Type B pancreatic cell (in vitro differentiated cells): ENCODE measurements around the gene UBE2K. TPM values are rescaled to one million over a fixed set of nuclear protein-coding genes. Genes with fewer than 3 reads are reported as not detected.
"Not testable (repeated sequence)": the region's sequence is repeated elsewhere in the genome, so short reads cannot be mapped to it uniquely, and the experiment has no call there.

ENCODE experiments used
- DNase-seq: peaks from one replicate; pipeline ENCODE4 v3.0.0; 2021; ENCODE audit warnings: mixed read lengths; ENCODE audit not compliant: unreplicated experiment; ENCODE audit errors: extremely low spot score
- H3K27ac Mint-ChIP-seq: 2 replicates; pipeline ENCODE4 v1.8.0; 2021; ENCODE audit warnings: mild to moderate bottlenecking, mixed read lengths
- H3K27me3 Mint-ChIP-seq: 2 replicates; pipeline ENCODE4 v1.8.0; 2021; ENCODE audit warnings: mixed read lengths
- H3K36me3 Mint-ChIP-seq: 2 replicates; pipeline ENCODE4 v1.8.0; 2021; ENCODE audit warnings: mixed read lengths
- H3K4me1 Mint-ChIP-seq: one replicate; pipeline ENCODE4 v1.8.0; 2021; ENCODE audit warnings: mixed read lengths; ENCODE audit not compliant: unreplicated experiment
- H3K4me3 Mint-ChIP-seq: 2 replicates; pipeline ENCODE4 v1.8.0; 2021; ENCODE audit warnings: mild to moderate bottlenecking, mixed read lengths
- H3K9me3 Mint-ChIP-seq: 2 replicates; pipeline ENCODE4 v1.8.0; 2021; ENCODE audit warnings: mixed read lengths
- total RNA-seq: library from RNA; stranded (reverse); gene quantifications from 2 replicates; pipeline ENCODE4 v1.2.1, GENCODE V29; 2021; ENCODE audit warnings: low replicate concordance
- TF ChIP-seq, protein P1 (sequence below): fragments of 200-600 bp; sonication (generic); conservative IDR thresholded peaks from 2 replicates; pipeline ENCODE4 v1.5.0; 2021; ENCODE audit warnings: antibody characterized with exemption, mild to moderate bottlenecking

The UBE2K gene
- total RNA-seq, 1 donor from 2014 or later: 87.7 TPM

DNA sequence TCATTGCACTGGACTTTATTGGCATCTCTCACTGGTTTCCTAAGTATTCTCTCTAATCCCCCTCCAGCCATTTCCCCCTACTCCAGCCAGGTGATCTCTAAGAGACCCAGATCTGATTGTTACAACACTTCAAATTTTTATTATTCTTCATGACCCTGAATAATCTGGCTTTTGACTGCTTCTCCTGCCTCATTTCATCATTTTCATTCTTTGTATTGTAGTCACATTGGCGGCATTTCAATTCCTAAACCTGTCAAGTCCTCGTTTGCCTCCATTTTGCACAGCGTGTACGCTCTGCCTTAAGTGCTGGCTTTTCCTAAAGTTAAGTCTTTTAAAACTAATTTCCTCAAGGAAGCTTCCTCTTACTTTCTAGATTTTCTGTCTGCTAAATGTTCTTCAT, 31.6 kb downstream of the UBE2K start:
- TF ChIP-seq, protein P1, sequence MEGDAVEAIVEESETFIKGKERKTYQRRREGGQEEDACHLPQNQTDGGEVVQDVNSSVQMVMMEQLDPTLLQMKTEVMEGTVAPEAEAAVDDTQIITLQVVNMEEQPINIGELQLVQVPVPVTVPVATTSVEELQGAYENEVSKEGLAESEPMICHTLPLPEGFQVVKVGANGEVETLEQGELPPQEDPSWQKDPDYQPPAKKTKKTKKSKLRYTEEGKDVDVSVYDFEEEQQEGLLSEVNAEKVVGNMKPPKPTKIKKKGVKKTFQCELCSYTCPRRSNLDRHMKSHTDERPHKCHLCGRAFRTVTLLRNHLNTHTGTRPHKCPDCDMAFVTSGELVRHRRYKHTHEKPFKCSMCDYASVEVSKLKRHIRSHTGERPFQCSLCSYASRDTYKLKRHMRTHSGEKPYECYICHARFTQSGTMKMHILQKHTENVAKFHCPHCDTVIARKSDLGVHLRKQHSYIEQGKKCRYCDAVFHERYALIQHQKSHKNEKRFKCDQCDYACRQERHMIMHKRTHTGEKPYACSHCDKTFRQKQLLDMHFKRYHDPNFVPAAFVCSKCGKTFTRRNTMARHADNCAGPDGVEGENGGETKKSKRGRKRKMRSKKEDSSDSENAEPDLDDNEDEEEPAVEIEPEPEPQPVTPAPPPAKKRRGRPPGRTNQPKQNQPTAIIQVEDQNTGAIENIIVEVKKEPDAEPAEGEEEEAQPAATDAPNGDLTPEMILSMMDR: no peak
- no peak overlapping the region for H3K27ac Mint-ChIP-seq
- H3K4me3 Mint-ChIP-seq: no peak overlapping the region
- H3K9me3 Mint-ChIP-seq: no peaks in the 10 kb centered on the region
- no peak for DNase-seq
- peaks cover 7% of the 10 kb centered on the region for H3K4me1 Mint-ChIP-seq
- H3K36me3 Mint-ChIP-seq: peaks cover 15% of the 10 kb centered on the region
- H3K27me3 Mint-ChIP-seq: no peaks in the 10 kb centered on the region

- TF ChIP-seq, protein P1: no peak
- no peak overlapping the region for H3K27ac Mint-ChIP-seq
- H3K36me3 Mint-ChIP-seq: peaks cover 15% of the 10 kb centered on the region
- peaks cover 7% of the 10 kb centered on the region for H3K4me1 Mint-ChIP-seq
- H3K9me3 Mint-ChIP-seq: no peaks in the 10 kb centered on the region
- no peak for DNase-seq
- no peak overlapping the region for H3K4me3 Mint-ChIP-seq
- no peaks in the 10 kb centered on the region for H3K27me3 Mint-ChIP-seq
Observed at GRCh38 chr4:39730072-39730471, 32.1 kb downstream of the UBE2K start.

GRCh38 chr4:39731908-39732307, 34.0 kb downstream of the UBE2K start:
- Mint-ChIP-seq H3K27ac (no peak overlapping the region), H3K36me3 (peaks cover 7% of the 10 kb centered on the region), H3K4me3 (no peak overlapping the region), H3K27me3 (no peaks in the 10 kb centered on the region), H3K4me1 (peaks cover 7% of the 10 kb centered on the region), H3K9me3 (no peaks in the 10 kb centered on the region)
- TF ChIP-seq, protein P1: no peak
- no peak for DNase-seq

- Mint-ChIP-seq H3K36me3 (peaks cover 3% of the 10 kb centered on the region), H3K4me1 (peaks cover 7% of the 10 kb centered on the region), H3K4me3 (no peak overlapping the region), H3K27ac (no peak overlapping the region), H3K27me3 (no peaks in the 10 kb centered on the region), H3K9me3 (no peaks in the 10 kb centered on the region)
- TF ChIP-seq, protein P1: no peak
- DNase-seq: no peak
Observed at GRCh38 chr4:39732728-39733127, 34.8 kb downstream of the UBE2K start.

- DNase-seq, H3K27ac Mint-ChIP-seq: not testable (repeated sequence)
Observed at GRCh38 chr4:39739591-39739990, 41.7 kb downstream of the UBE2K start.

GRCh38 chr4:39741401-39741800, 43.5 kb downstream of the UBE2K start:
- H3K9me3 Mint-ChIP-seq: no peaks in the 10 kb centered on the region
- H3K4me3 Mint-ChIP-seq: no peak overlapping the region
- no peak for DNase-seq
- TF ChIP-seq, protein P1: no peak
- peaks cover 5% of the 10 kb centered on the region for H3K36me3 Mint-ChIP-seq
- no peaks in the 10 kb centered on the region for H3K4me1 Mint-ChIP-seq
- no peak overlapping the region for H3K27ac Mint-ChIP-seq
- H3K27me3 Mint-ChIP-seq: no peaks in the 10 kb centered on the region

More at GRCh38 chr4:39739591-39739990, 41.7 kb downstream of the UBE2K start:
- H3K9me3 Mint-ChIP-seq, H3K36me3 Mint-ChIP-seq, H3K4me1 Mint-ChIP-seq, H3K4me3 Mint-ChIP-seq, H3K27me3 Mint-ChIP-seq: not testable (repeated sequence)
